IMR-90 (cell line): ENCODE measurements around the gene GDPD5. TPM values are rescaled to one million over a fixed set of nuclear protein-coding genes. Genes with fewer than 3 reads are reported as not detected.
A peak's percentile ranks its signal among the peaks of the same experiment; 100 is the strongest.

Experiments
- ATAC-seq: fragments of 200-7000 bp; cut with Tn5 transposase; 2 replicates; pipeline ENCODE4 v1.9.1; 2020; ENCODE audit warnings: low read depth, mild to moderate bottlenecking, moderate library complexity
- BruUV-seq: library from RNA; stranded (reverse); fragments of 400-500 nt; replicated peaks from 2 replicates; lab custom pipeline; 2021; lab: Mats Ljungman, UMichigan
- CTCF ChIA-PET: fragments of 300-600 bp; formaldehyde crosslinking; extraction: SDS; loops from one replicate; lab custom pipeline; 2021; ENCODE audit warnings: antibody characterized with exemption; lab: Yijun Ruan, JAX
- POLR2A ChIA-PET: fragments of 300-600 bp; sonication (Branson Sonifier 250); formaldehyde crosslinking; loops from one replicate; lab custom pipeline; 2022; ENCODE audit warnings: antibody characterized with exemption; ENCODE audit not compliant: unreplicated experiment; lab: Charles Lee
- DNase-seq: peaks from one replicate; pipeline ENCODE4 v3.0.0; 2013
- H2AFZ ChIP-seq: replicated peaks from 2 replicates; pipeline ENCODE3; 2013; ENCODE audit warnings: low read length, mild to moderate bottlenecking; ENCODE audit not compliant: poor library complexity
- H2AK5ac ChIP-seq: 2 replicates; pipeline ENCODE4 v1.6.1; 2013; ENCODE audit warnings: low read depth, low read length, inconsistent platforms
- H2AK9ac ChIP-seq: replicated peaks from 2 replicates; pipeline ENCODE3; 2013; ENCODE audit warnings: mild to moderate bottlenecking, low read depth, low read length, moderate library complexity; ENCODE audit not compliant: poor library complexity
- H2BK120ac ChIP-seq: 2 replicates; pipeline ENCODE4 v1.6.1; 2013; ENCODE audit warnings: low read depth, low read length, inconsistent platforms
- H2BK15ac ChIP-seq: 3 replicates; pipeline ENCODE4 v1.6.1; 2013; ENCODE audit warnings: low read depth, low read length, inconsistent platforms
- H2BK20ac ChIP-seq: 2 replicates; pipeline ENCODE4 v1.6.1; 2013; ENCODE audit warnings: low read depth, mild to moderate bottlenecking, inconsistent platforms, low read length, moderate library complexity
- H2BK5ac ChIP-seq: 2 replicates; pipeline ENCODE4 v1.6.1; 2013; ENCODE audit warnings: mild to moderate bottlenecking, low read depth, low read length, inconsistent platforms; ENCODE audit not compliant: poor library complexity, severe bottlenecking
- H3K14ac ChIP-seq: replicated peaks from 2 replicates; pipeline ENCODE4 v1.6.1; 2013; ENCODE audit warnings: low read depth, low read length, inconsistent platforms
- H3K18ac ChIP-seq: 2 replicates; pipeline ENCODE4 v1.6.1; 2013; ENCODE audit warnings: low read depth, low read length, control low read depth
- H3K23ac ChIP-seq: 2 replicates; pipeline ENCODE4 v1.6.1; 2013; ENCODE audit warnings: low read depth, low read length, inconsistent platforms
- H3K27ac ChIP-seq: 2 replicates; pipeline ENCODE4 v1.5.1; 2013; ENCODE audit warnings: mild to moderate bottlenecking, control low read depth, low read length; ENCODE audit not compliant: insufficient read depth
- H3K27me3 ChIP-seq: 2 replicates; pipeline ENCODE4 v1.6.1; 2013; ENCODE audit warnings: low read length; ENCODE audit not compliant: control insufficient read depth, insufficient read depth
- H3K36me3 ChIP-seq: 2 replicates; pipeline ENCODE4 v1.6.1; 2013; ENCODE audit warnings: low read length, mixed read lengths; ENCODE audit not compliant: control insufficient read depth, insufficient read depth
- H3K4ac ChIP-seq: 2 replicates; pipeline ENCODE4 v1.6.1; 2013; ENCODE audit warnings: low read depth, low read length, inconsistent platforms
- H3K4me1 ChIP-seq: 2 replicates; pipeline ENCODE4 v1.6.1; 2013; ENCODE audit warnings: low read length, mixed read lengths; ENCODE audit not compliant: control insufficient read depth, insufficient read depth
- H3K4me2 ChIP-seq: 2 replicates; pipeline ENCODE4 v1.6.1; 2013; ENCODE audit warnings: low read depth, mild to moderate bottlenecking, control low read depth, low read length, moderate library complexity
- H3K4me3 ChIP-seq: 2 replicates; pipeline ENCODE4 v1.5.1; 2013; ENCODE audit warnings: low read depth, mild to moderate bottlenecking, control low read depth, low read length, moderate library complexity; ENCODE audit not compliant: insufficient read depth
- H3K56ac ChIP-seq: 2 replicates; pipeline ENCODE4 v1.6.1; 2013; ENCODE audit warnings: low read length, inconsistent platforms; ENCODE audit not compliant: insufficient read depth; ENCODE audit errors: extremely low read depth
- H3K79me1 ChIP-seq, 2 experiments: 2 replicates each; pipeline ENCODE4 v1.6.1; 2013; ENCODE audit warnings: low read length in 2 of 2, inconsistent platforms in 1 of 2, low read depth in 1 of 2
- H3K9ac ChIP-seq: 2 replicates; pipeline ENCODE4 v1.6.1; 2013; ENCODE audit warnings: low read depth, low read length, control low read depth
- H3K9me1 ChIP-seq: 2 replicates; pipeline ENCODE4 v1.6.1; 2013; ENCODE audit warnings: low read length, inconsistent platforms; ENCODE audit not compliant: insufficient read depth
- H3K9me3 ChIP-seq: 2 replicates; pipeline ENCODE4 v1.6.1; 2013; ENCODE audit warnings: low read length; ENCODE audit not compliant: control insufficient read depth, insufficient read depth
- H4K20me1 ChIP-seq: 2 replicates; pipeline ENCODE4 v1.6.1; 2013; ENCODE audit warnings: low read length, inconsistent platforms; ENCODE audit not compliant: insufficient read depth
- H4K5ac ChIP-seq: 2 replicates; pipeline ENCODE4 v1.6.1; 2013; ENCODE audit warnings: mild to moderate bottlenecking, low read depth, low read length, control low read depth
- H4K8ac ChIP-seq, 2 experiments: 2 replicates each; pipeline ENCODE4 v1.6.1; 2013; ENCODE audit warnings: low read depth in 2 of 2, low read length in 2 of 2, control low read depth in 1 of 2, inconsistent platforms in 1 of 2
- H4K91ac ChIP-seq: 2 replicates; pipeline ENCODE4 v1.6.1; 2013; ENCODE audit warnings: low read depth, low read length, inconsistent platforms; ENCODE audit not compliant: insufficient read depth
- CEBPB ChIP-seq: IDR thresholded peaks from 2 replicates; pipeline ENCODE4 v1.6.1; 2012; ENCODE audit warnings: low read depth, low read length, improper control_type of control experiment
- FOS ChIP-seq: fragments of 150-350 bp; IDR thresholded peaks from 2 replicates; pipeline ENCODE4 v1.6.1; 2016; ENCODE audit warnings: low read depth, low read length
- MAFK ChIP-seq: IDR thresholded peaks from 2 replicates; pipeline ENCODE4 v1.6.1; 2012; ENCODE audit warnings: low read depth, low read length, improper control_type of control experiment
- POLR2A ChIP-seq: IDR thresholded peaks from 2 replicates; pipeline ENCODE4 v1.6.1; 2012; ENCODE audit warnings: mild to moderate bottlenecking, low read depth, low read length
- RAD21 ChIP-seq: IDR thresholded peaks from 2 replicates; pipeline ENCODE4 v1.6.1; 2012; ENCODE audit warnings: low read length, improper control_type of control experiment
- RCOR1 ChIP-seq: IDR thresholded peaks from 2 replicates; pipeline ENCODE4 v1.6.1; 2012; ENCODE audit warnings: mild to moderate bottlenecking, low read length, improper control_type of control experiment; ENCODE audit not compliant: insufficient replicate concordance
- RFX5 ChIP-seq: IDR thresholded peaks from 2 replicates; pipeline ENCODE4 v1.8.0; 2012; ENCODE audit warnings: low read depth, mild to moderate bottlenecking, low read length, moderate library complexity
- WGBS, 2 experiments: methylation state at CpG; one replicate each; pipeline versions ENCODE4 v1.1.5 to v1.1.7; 2013; ENCODE audit warnings: missing lambda C conversion rate in 2 of 2; ENCODE audit not compliant: insufficient read length in 1 of 2; ENCODE audit errors: extremely low coverage in 2 of 2; 5-methylcytosine and 5-hydroxymethylcytosine counted together
- dilution Hi-C: fragments of 300-500 bp; cut with HindIII; formaldehyde crosslinking; loops from one replicate; pipeline ENCODE4 v1.14.3; 2018; ENCODE audit warnings: low sequenced_read_pairs; ENCODE audit not compliant: unreplicated experiment
- in situ Hi-C: fragments of 300-500 bp; cut with MboI; formaldehyde crosslinking; loops from 3 replicates; pipeline ENCODE4 v1.14.3; 2019; ENCODE audit warnings: low sequenced_read_pairs, inconsistent platforms, mixed read lengths
- intact Hi-C: fragments of 100-400 bp; cut with micrococcal nuclease; formaldehyde crosslinking; loops from 2 replicates; pipeline ENCODE4 v1.10.0; 2022
- polyA plus RNA-seq, 3 experiments: library from polyadenylated mRNA; depleted of rRNA; stranded (reverse); fragments of >200 nt; gene quantifications; 2 replicates each; pipeline ENCODE4 v1.2.3, GENCODE V29; 2012; ENCODE audit warnings: low replicate concordance in 1 of 3
- total RNA-seq: library from RNA; depleted of rRNA; stranded (reverse); fragments of >200 nt; gene quantifications from 2 replicates; pipeline ENCODE4 v1.2.3, GENCODE V29; 2012
- TF ChIP-seq, protein P1 (sequence below): fragments of 150-350 bp; IDR thresholded peaks from 2 replicates; pipeline ENCODE4 v1.6.1; 2016; ENCODE audit warnings: low read depth, mild to moderate bottlenecking, low read length, moderate library complexity, borderline replicate concordance
- TF ChIP-seq, protein P2 (sequence below): conservative IDR thresholded peaks from 2 replicates; pipeline ENCODE4 v1.5.1; 2012; ENCODE audit warnings: mild to moderate bottlenecking, low read depth, low read length, improper control_type of control experiment

GDPD5 gene
- total and polyA plus RNA-seq, 2 of the 4 experiments (the other 2 are of a cell fraction): 2.0 to 7.9 TPM

DNA sequence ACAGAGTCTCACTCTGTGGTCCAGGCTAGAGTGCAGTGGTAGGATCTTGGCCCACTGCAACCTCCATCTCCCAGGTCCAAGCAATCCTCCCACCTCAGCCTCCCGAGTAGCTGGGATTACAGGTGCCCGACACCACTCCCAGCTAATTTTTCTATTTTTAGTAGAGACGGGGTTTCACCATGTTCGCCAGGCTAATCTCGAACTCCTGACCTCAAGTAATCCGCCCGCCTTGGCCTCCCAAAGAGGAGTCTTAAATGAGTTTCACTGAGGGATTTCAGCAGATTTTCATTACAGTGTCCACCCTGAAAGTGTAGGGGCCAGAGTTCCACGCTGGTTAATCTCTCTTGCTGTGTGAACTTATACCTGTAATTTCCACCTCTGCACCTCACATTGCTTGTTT is 126.8 kb downstream of the GDPD5 start (continued):
- TF ChIP-seq RCOR1: no peak
- TF ChIP-seq, protein P1, sequence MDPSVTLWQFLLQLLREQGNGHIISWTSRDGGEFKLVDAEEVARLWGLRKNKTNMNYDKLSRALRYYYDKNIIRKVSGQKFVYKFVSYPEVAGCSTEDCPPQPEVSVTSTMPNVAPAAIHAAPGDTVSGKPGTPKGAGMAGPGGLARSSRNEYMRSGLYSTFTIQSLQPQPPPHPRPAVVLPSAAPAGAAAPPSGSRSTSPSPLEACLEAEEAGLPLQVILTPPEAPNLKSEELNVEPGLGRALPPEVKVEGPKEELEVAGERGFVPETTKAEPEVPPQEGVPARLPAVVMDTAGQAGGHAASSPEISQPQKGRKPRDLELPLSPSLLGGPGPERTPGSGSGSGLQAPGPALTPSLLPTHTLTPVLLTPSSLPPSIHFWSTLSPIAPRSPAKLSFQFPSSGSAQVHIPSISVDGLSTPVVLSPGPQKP: no peak
- TF ChIP-seq RAD21: no peak
- no peak for TF ChIP-seq CEBPB

DNA sequence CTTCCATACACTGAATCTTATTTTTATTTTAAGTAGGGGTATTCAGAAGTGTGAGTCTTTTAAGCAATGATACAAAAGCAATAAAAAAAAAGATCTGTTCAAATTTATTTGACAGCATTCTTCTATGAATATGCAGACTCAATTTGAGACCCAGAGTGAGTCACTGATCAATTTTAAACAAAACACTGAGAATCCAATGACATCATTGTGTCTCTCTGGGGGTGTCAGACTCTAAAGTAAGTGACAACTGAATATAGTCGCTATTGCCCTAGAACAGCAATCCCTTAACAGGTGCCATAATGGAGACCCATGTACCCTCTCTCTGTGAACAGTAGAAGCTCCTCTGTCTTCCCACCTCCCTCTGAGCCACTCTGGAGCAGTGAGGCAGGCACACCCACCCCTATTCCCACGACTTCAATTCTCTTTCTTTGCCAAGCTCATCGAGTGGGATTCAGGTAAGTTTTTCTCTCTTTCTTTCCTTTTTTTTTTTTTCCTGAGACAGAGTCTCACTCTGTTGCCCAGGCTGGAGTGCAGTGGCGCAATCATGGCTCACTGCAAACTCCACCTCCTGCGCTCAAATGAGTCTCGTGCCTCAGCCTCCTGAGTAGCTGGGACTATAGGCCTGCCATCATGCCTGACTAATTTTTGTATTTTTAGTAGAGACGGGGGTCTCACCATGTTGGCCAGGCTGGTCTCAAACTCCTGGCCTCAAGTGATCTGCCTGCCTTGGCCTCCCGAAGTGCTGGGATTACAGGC is 131.5 kb downstream of the GDPD5 start:
- no peak for TF ChIP-seq RFX5
- no peak for TF ChIP-seq RCOR1
- TF ChIP-seq POLR2A: no peak
- TF ChIP-seq MAFK: no peak
- peak; percentile 21; the same call in 1 of the 2 replicates for TF ChIP-seq FOS
- TF ChIP-seq, protein P2, sequence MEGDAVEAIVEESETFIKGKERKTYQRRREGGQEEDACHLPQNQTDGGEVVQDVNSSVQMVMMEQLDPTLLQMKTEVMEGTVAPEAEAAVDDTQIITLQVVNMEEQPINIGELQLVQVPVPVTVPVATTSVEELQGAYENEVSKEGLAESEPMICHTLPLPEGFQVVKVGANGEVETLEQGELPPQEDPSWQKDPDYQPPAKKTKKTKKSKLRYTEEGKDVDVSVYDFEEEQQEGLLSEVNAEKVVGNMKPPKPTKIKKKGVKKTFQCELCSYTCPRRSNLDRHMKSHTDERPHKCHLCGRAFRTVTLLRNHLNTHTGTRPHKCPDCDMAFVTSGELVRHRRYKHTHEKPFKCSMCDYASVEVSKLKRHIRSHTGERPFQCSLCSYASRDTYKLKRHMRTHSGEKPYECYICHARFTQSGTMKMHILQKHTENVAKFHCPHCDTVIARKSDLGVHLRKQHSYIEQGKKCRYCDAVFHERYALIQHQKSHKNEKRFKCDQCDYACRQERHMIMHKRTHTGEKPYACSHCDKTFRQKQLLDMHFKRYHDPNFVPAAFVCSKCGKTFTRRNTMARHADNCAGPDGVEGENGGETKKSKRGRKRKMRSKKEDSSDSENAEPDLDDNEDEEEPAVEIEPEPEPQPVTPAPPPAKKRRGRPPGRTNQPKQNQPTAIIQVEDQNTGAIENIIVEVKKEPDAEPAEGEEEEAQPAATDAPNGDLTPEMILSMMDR: no peak

More for the DNA sequence above, 131.5 kb downstream of the GDPD5 start:
- ATAC-seq (no peak), DNase-seq (no peak)
- H3K56ac ChIP-seq: no peak overlapping the region
- no peak overlapping the region for H3K14ac ChIP-seq
- 43% methylated on average over 2 of the region's 8 CpGs; no CpG with 5 or more reads in 1 of the 2 experiments for WGBS, 2 experiments
- BruUV-seq: no TSS peak
- POLR2A ChIA-PET: interaction anchor here (0.7 kb wide), 1 partner anchor 166 kb away, joined by 4 read pairs; no protein-coding TSS in a partner anchor
- intact Hi-C loops (no loop called here), in situ Hi-C loops (no loop called here), dilution Hi-C loops (no loop called here)
- H3K23ac ChIP-seq: no peak overlapping the region
- H3K36me3 ChIP-seq: no peaks in the 10 kb centered on the region
- no peak overlapping the region for H2AK9ac ChIP-seq
- H2BK20ac ChIP-seq: no peak overlapping the region
- no peak overlapping the region for H3K9ac ChIP-seq
- no peak overlapping the region for H3K4ac ChIP-seq
- H2BK15ac ChIP-seq: no peak overlapping the region
- no peak overlapping the region for H3K4me2 ChIP-seq
- peaks cover 6% of the 10 kb centered on the region for H3K27me3 ChIP-seq
- H3K9me3 ChIP-seq: no peaks in the 10 kb centered on the region
- H4K20me1 ChIP-seq: no peaks in the 10 kb centered on the region
- H2AFZ ChIP-seq: no peak overlapping the region
- H4K8ac ChIP-seq: no peak overlapping the region
- H2AK5ac ChIP-seq: no peak overlapping the region
- CTCF ChIA-PET: no interaction called here
- no peaks in the 10 kb centered on the region for H3K79me1 ChIP-seq
- H3K4me3 ChIP-seq: no peak overlapping the region
- no peak overlapping the region for H4K91ac ChIP-seq
- no peaks in the 10 kb centered on the region for H3K9me1 ChIP-seq
- no peak overlapping the region for H2BK120ac ChIP-seq
- no peaks in the 10 kb centered on the region for H3K4me1 ChIP-seq
- no peak overlapping the region for H3K18ac ChIP-seq
- H2BK5ac ChIP-seq: no peak overlapping the region
- no peak overlapping the region for H4K5ac ChIP-seq
- no peak overlapping the region for H3K27ac ChIP-seq
